Vagina (tissue), 2 donors: ENCODE measurements around the gene CYB5R4. TPM values are rescaled to one million over a fixed set of nuclear protein-coding genes. Genes with fewer than 3 reads are reported as not detected.

Source experiments
- DNase-seq, 2 donors: peaks; one replicate each; pipeline ENCODE4 v3.0.0-alpha.2; 2017; ENCODE audit errors: extremely low spot score in 2 of 2
- H3K27ac ChIP-seq: fragments of 200-600 bp; sonication (generic); one replicate; pipeline ENCODE4 v1.5.1; 2019
- H3K27me3 ChIP-seq: fragments of 200-600 bp; sonication (generic); one replicate; pipeline ENCODE4 v1.5.1; 2019
- H3K36me3 ChIP-seq, 2 donors: fragments of 200-600 bp; sonication (generic); one replicate each; pipeline ENCODE4 v1.5.1; 2017 to 2019
- H3K4me1 ChIP-seq: fragments of 200-600 bp; sonication (generic); one replicate; pipeline ENCODE4 v1.5.1; 2019
- H3K4me3 ChIP-seq, 2 donors: fragments of 200-600 bp; sonication (generic); 1 replicate in 1 of 2; 2 replicates in 1 of 2; pipeline ENCODE4 v1.5.1; 2016 to 2019
- H3K9me3 ChIP-seq: fragments of 200-600 bp; sonication (generic); one replicate; pipeline ENCODE4 v1.5.1; 2019
- CTCF ChIP-seq, 3 experiments: fragments of 450-650 bp in 2 of 3; fragments of 200-600 bp in 1 of 3; sonication (generic) in 1 of 3; IDR thresholded peaks; one replicate each; pipeline ENCODE4 v1.5.1; 2017 to 2019; ENCODE audit warnings: antibody characterized with exemption in 3 of 3, mild to moderate bottlenecking in 2 of 3, moderate library complexity in 2 of 3
- POLR2A ChIP-seq, 2 donors: fragments of 450-650 bp; IDR thresholded peaks; one replicate each; pipeline ENCODE4 v1.6.1; 2017; ENCODE audit warnings: antibody characterized with exemption in 2 of 2, mild to moderate bottlenecking in 2 of 2, moderate library complexity in 2 of 2
- POLR2AphosphoS5 ChIP-seq, 2 donors: sonication (generic); formaldehyde crosslinking; IDR thresholded peaks; one replicate each; pipeline ENCODE4 v1.9.0; 2017; ENCODE audit warnings: antibody characterized with exemption in 2 of 2, mild to moderate bottlenecking in 2 of 2, low read depth in 1 of 2; ENCODE audit not compliant: insufficient read depth in 1 of 2
- intact Hi-C: fragments of 100-400 bp; cut with DNase I; formaldehyde crosslinking; loops from one replicate; pipeline ENCODE4 v1.15.1; 2023
- total RNA-seq: library from RNA; depleted of rRNA; stranded (reverse); fragments of >200 nt; gene quantifications from one replicate; pipeline ENCODE4 v1.2.3, GENCODE V29; 2016

CYB5R4 gene
- total RNA-seq, 1 donor from 2014 or later, result 4.9 TPM

GRCh38 chr6:83908813-83909212, 49.3 kb downstream of the CYB5R4 start:
- Histone ChIP-seq H3K27ac (no peak overlapping the region), H3K4me1 (no peaks in the 10 kb centered on the region), H3K27me3 (no peaks in the 10 kb centered on the region), H3K4me3 (no peak overlapping the region), H3K36me3 (no peaks in the 10 kb centered on the region), H3K9me3 (no peaks in the 10 kb centered on the region)
- no peak for DNase-seq
- intact Hi-C loops, result no loop called here
- TF ChIP-seq POLR2AphosphoS5 (IDR thresholded peaks at IDR 0.05; ENCODE audit: insufficient read depth in 1 of 2, low read depth in 1 of 2) (no peak), CTCF (IDR thresholded peaks at IDR 0.05) (no peak), POLR2A (IDR thresholded peaks at IDR 0.05) (no peak)

GRCh38 chr6:83911278-83911677, 51.8 kb downstream of the CYB5R4 start:
- no peaks in the 10 kb centered on the region for H3K4me1 ChIP-seq

DNA sequence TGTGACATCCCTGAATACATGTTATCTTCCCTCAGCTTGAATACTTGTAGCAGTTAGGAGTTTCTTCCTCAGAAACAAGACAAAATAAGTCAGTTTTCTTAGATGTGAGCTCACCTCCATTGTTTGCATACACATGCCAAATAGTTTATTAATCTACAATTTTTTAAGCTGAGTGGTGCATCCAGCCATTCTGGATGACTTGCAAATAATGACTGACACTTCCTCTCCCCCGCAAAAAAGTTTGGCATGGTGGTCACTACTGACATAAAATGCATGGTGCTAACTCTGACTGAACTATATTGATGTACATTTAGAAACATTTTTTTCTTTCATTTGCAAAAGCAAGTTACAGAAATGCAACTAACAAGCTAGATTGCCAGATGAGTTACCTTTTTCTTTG, 55.5 kb downstream of the CYB5R4 start:
- no peaks in the 10 kb centered on the region for H3K36me3 ChIP-seq
- no peaks in the 10 kb centered on the region for H3K27me3 ChIP-seq
- no peaks in the 10 kb centered on the region for H3K4me1 ChIP-seq
- no peak for DNase-seq
- intact Hi-C loops, result no loop called here
- TF ChIP-seq POLR2AphosphoS5 (IDR thresholded peaks at IDR 0.05; ENCODE audit: insufficient read depth in 1 of 2, low read depth in 1 of 2) (no peak), CTCF (IDR thresholded peaks at IDR 0.05) (no peak), POLR2A (IDR thresholded peaks at IDR 0.05) (no peak)
- no peak overlapping the region for H3K4me3 ChIP-seq
- no peak overlapping the region for H3K27ac ChIP-seq
- H3K9me3 ChIP-seq, result no peaks in the 10 kb centered on the region

More at GRCh38 chr6:83911278-83911677, 51.8 kb downstream of the CYB5R4 start:
- Histone ChIP-seq H3K4me3 (no peak overlapping the region), H3K36me3 (no peaks in the 10 kb centered on the region), H3K27ac (no peak overlapping the region), H3K9me3 (no peaks in the 10 kb centered on the region), H3K27me3 (no peaks in the 10 kb centered on the region)
- no peak for TF ChIP-seq POLR2AphosphoS5 (IDR thresholded peaks at IDR 0.05; ENCODE audit: insufficient read depth in 1 of 2, low read depth in 1 of 2)
- TF ChIP-seq CTCF (IDR thresholded peaks at IDR 0.05), result no peak
- TF ChIP-seq POLR2A (IDR thresholded peaks at IDR 0.05), result no peak
- DNase-seq, result no peak
- intact Hi-C loops, result no loop called here

- Histone ChIP-seq H3K27ac (no peak overlapping the region), H3K36me3 (no peaks in the 10 kb centered on the region), H3K4me1 (no peaks in the 10 kb centered on the region), H3K9me3 (no peaks in the 10 kb centered on the region), H3K4me3 (no peak overlapping the region), H3K27me3 (no peaks in the 10 kb centered on the region)
- TF ChIP-seq POLR2AphosphoS5 (IDR thresholded peaks at IDR 0.05; ENCODE audit: insufficient read depth in 1 of 2, low read depth in 1 of 2) (no peak), CTCF (IDR thresholded peaks at IDR 0.05) (no peak), POLR2A (IDR thresholded peaks at IDR 0.05) (no peak)
- no peak for DNase-seq
- intact Hi-C loops, result no loop called here
Measured at GRCh38 chr6:83917001-83917400, 57.5 kb downstream of the CYB5R4 start.

- H3K4me3 ChIP-seq, result no peak overlapping the region
- no peaks in the 10 kb centered on the region for H3K4me1 ChIP-seq
- intact Hi-C loops, result no loop called here
- no peaks in the 10 kb centered on the region for H3K27me3 ChIP-seq
- peaks cover 0 to 7% of the 10 kb centered on the region in 2 donors for H3K36me3 ChIP-seq
- TF ChIP-seq POLR2A (IDR thresholded peaks at IDR 0.05) (no peak), CTCF (IDR thresholded peaks at IDR 0.05) (no peak), POLR2AphosphoS5 (IDR thresholded peaks at IDR 0.05; ENCODE audit: insufficient read depth in 1 of 2, low read depth in 1 of 2) (no peak)
- no peak for DNase-seq
- no peak overlapping the region for H3K27ac ChIP-seq
- no peaks in the 10 kb centered on the region for H3K9me3 ChIP-seq
Measured at GRCh38 chr6:83920017-83920416, 60.5 kb downstream of the CYB5R4 start.
